HCT116 (cell line): ENCODE data around the gene AKAP13. TPM values are rescaled to one million over a fixed set of nuclear protein-coding genes. Genes with fewer than 3 reads are reported as not detected.

Experiments
- ATAC-seq: fragments of 200-7000 bp; cut with Tn5 transposase; 2 replicates; pipeline ENCODE4 v1.9.1; 2020; ENCODE audit warnings: mild to moderate bottlenecking, moderate library complexity
- BruUV-seq: library from RNA; stranded (reverse); fragments of 400-500 nt; replicated peaks from 2 replicates; lab custom pipeline; 2021; lab: Mats Ljungman, UMichigan
- CTCF ChIA-PET: fragments of 300-600 bp; sonication (Branson Sonifier 250); formaldehyde crosslinking; loops from one replicate; lab custom pipeline; 2021; ENCODE audit warnings: antibody characterized with exemption; lab: Charles Lee
- POLR2A ChIA-PET: fragments of 300-600, 350-600 bp; sonication (Branson Sonifier 250); formaldehyde crosslinking; loops from one replicate; lab custom pipeline; 2021; ENCODE audit warnings: antibody characterized with exemption; lab: Charles Lee
- RAD21 ChIA-PET, 2 experiments: fragments of 300-600 bp; sonication (Branson Sonifier 250); formaldehyde crosslinking; loops; one replicate each; lab custom pipeline; 2023; ENCODE audit warnings: low total read pairs in 2 of 2; ENCODE audit not compliant: uncharacterized antibody in 2 of 2, unreplicated experiment in 2 of 2, low non-redundant PET in 1 of 2; lab: Charles Lee
- DNase-seq: peaks from one replicate; pipeline ENCODE4 v3.0.0-alpha.2; 2010; ENCODE audit warnings: low read depth, low spot score
- H2AFZ ChIP-seq: fragments of 200-600 bp; shearing (Covaris generic), sonication (generic); 2 replicates; pipeline ENCODE4 v1.6.1; 2017; ENCODE audit warnings: low read depth, mixed run types, mixed read lengths, antibody characterized with exemption, low read length; ENCODE audit not compliant: poor library complexity, severe bottlenecking
- H3K27ac ChIP-seq: 2 replicates; pipeline ENCODE4 v1.5.1; 2012; ENCODE audit warnings: low read depth, low read length
- H3K27me3 ChIP-seq: fragments of 200-600 bp; sonication (generic); 2 replicates; pipeline ENCODE4 v1.6.1; 2016; ENCODE audit warnings: mixed run types, low read length, mixed read lengths; ENCODE audit not compliant: insufficient read depth
- H3K36me3 ChIP-seq, 2 experiments: fragments of 200-500 bp in 1 of 2; fragments of 200-600 bp in 1 of 2; sonication (Bioruptor generic) in 1 of 2; sonication (generic) in 1 of 2; 2 replicates each; pipeline versions ENCODE4 v1.5.1 to v1.6.1; 2014 to 2016; ENCODE audit warnings: low read length in 2 of 2, inconsistent platforms in 1 of 2, mixed read lengths in 1 of 2, mixed run types in 1 of 2; ENCODE audit not compliant: insufficient read depth in 2 of 2, control insufficient read depth in 1 of 2
- H3K4me1 ChIP-seq, 2 experiments: fragments of 200-600 bp in 1 of 2; sonication (generic) in 1 of 2; 2 replicates each; pipeline versions ENCODE4 v1.5.1 to v1.6.1; 2012 to 2017; ENCODE audit warnings: low read length in 2 of 2, inconsistent platforms in 1 of 2, mild to moderate bottlenecking in 1 of 2, mixed read lengths in 1 of 2, mixed run types in 1 of 2, moderate library complexity in 1 of 2; ENCODE audit not compliant: insufficient read depth in 2 of 2, control insufficient read depth in 1 of 2
- H3K4me2 ChIP-seq: fragments of 200-600 bp; sonication (generic); 2 replicates; pipeline ENCODE4 v1.6.1; 2017; ENCODE audit warnings: mixed run types, low read length, mixed read lengths
- H3K4me3 ChIP-seq, 2 experiments: fragments of 200-600 bp in 1 of 2; sonication (generic) in 1 of 2; replicated peaks in 1 of 2; 2 replicates each; pipeline ENCODE4 v1.5.1; 2011 to 2016; ENCODE audit warnings: low read length in 2 of 2, control low read depth in 1 of 2, low read depth in 1 of 2, mild to moderate bottlenecking in 1 of 2, mixed read lengths in 1 of 2, mixed run types in 1 of 2
- H3K79me2 ChIP-seq: fragments of 200-600 bp; sonication (generic); 2 replicates; pipeline ENCODE4 v1.6.1; 2017; ENCODE audit warnings: mild to moderate bottlenecking, mixed run types, low read length, moderate library complexity, mixed read lengths; ENCODE audit not compliant: insufficient read depth
- H3K9ac ChIP-seq: fragments of 200-600 bp; sonication (generic); 2 replicates; pipeline ENCODE4 v1.6.1; 2016; ENCODE audit warnings: low read length, mixed read lengths
- H3K9me2 ChIP-seq: fragments of 200-600 bp; sonication (generic), shearing (Covaris generic); 2 replicates; pipeline ENCODE4 v1.6.1; 2017; ENCODE audit warnings: mixed run types, mild to moderate bottlenecking, moderate library complexity; ENCODE audit not compliant: insufficient read depth
- H3K9me3 ChIP-seq, 2 experiments: fragments of 200-500 bp in 1 of 2; fragments of 200-600 bp in 1 of 2; sonication (Bioruptor generic) in 1 of 2; sonication (generic) in 1 of 2; 2 replicates each; pipeline ENCODE4 v1.6.1; 2014 to 2017; ENCODE audit warnings: low read length in 2 of 2, mixed read lengths in 2 of 2, inconsistent platforms in 1 of 2, low read depth in 1 of 2, mild to moderate bottlenecking in 1 of 2, mixed run types in 1 of 2, moderate library complexity in 1 of 2; ENCODE audit not compliant: control insufficient read depth in 1 of 2, insufficient read depth in 1 of 2
- H4K20me1 ChIP-seq: fragments of 200-600 bp; sonication (generic), shearing (Covaris generic); 2 replicates; pipeline ENCODE4 v1.6.1; 2017; ENCODE audit warnings: mixed run types, mild to moderate bottlenecking, moderate library complexity; ENCODE audit not compliant: insufficient read depth
- CEBPB ChIP-seq: IDR thresholded peaks from 2 replicates; pipeline ENCODE4 v1.6.1; 2012; ENCODE audit warnings: low read depth
- EGR1 ChIP-seq: IDR thresholded peaks from 2 replicates; pipeline ENCODE4 v1.6.1; 2012; ENCODE audit warnings: low read depth
- ELF1 ChIP-seq: IDR thresholded peaks from 2 replicates; pipeline ENCODE4 v1.6.1; 2012; ENCODE audit warnings: low read depth, borderline replicate concordance
- EZH2 ChIP-seq: fragments of 200-600 bp; sonication (generic); IDR thresholded peaks from 2 replicates; pipeline ENCODE4 v1.6.1; 2017; ENCODE audit warnings: antibody characterized with exemption, mixed run types
- EZH2phosphoT487 ChIP-seq: fragments of 200-600 bp; IDR thresholded peaks from 2 replicates; pipeline ENCODE4 v1.6.1; 2018; ENCODE audit warnings: antibody characterized with exemption, borderline replicate concordance
- FOSL1 ChIP-seq: IDR thresholded peaks from 2 replicates; pipeline ENCODE4 v1.6.1; 2012; ENCODE audit warnings: low read depth
- JUND ChIP-seq: IDR thresholded peaks from 2 replicates; pipeline ENCODE4 v1.6.1; 2012
- POLR2A ChIP-seq: IDR thresholded peaks from 2 replicates; pipeline ENCODE4 v1.7.0; 2011; ENCODE audit warnings: borderline replicate concordance; ENCODE audit not compliant: insufficient read depth, insufficient read length; ENCODE audit errors: extremely low read depth
- POLR2AphosphoS5 ChIP-seq: IDR thresholded peaks from 2 replicates; pipeline ENCODE4 v1.6.1; 2011; ENCODE audit warnings: mild to moderate bottlenecking, low read depth, low read length, moderate library complexity
- RAD21 ChIP-seq: IDR thresholded peaks from 2 replicates; pipeline ENCODE4 v1.6.1; 2012; ENCODE audit warnings: low read depth, mild to moderate bottlenecking
- SP1 ChIP-seq: IDR thresholded peaks from 2 replicates; pipeline ENCODE4 v1.6.1; 2012; ENCODE audit warnings: low read depth
- SRF ChIP-seq: IDR thresholded peaks from 2 replicates; pipeline ENCODE4 v1.6.1; 2012; ENCODE audit warnings: low read depth
- TCF7L2 ChIP-seq: IDR thresholded peaks from 2 replicates; pipeline ENCODE4 v1.7.0; 2011; ENCODE audit warnings: borderline replicate concordance, inconsistent platforms; ENCODE audit not compliant: insufficient read depth, insufficient read length; ENCODE audit errors: extremely low read depth
- YY1 ChIP-seq: IDR thresholded peaks from 2 replicates; pipeline ENCODE4 v1.6.1; 2011; ENCODE audit warnings: low read length, low read depth, moderate library complexity, mild to moderate bottlenecking; ENCODE audit not compliant: insufficient replicate concordance; ENCODE audit errors: extremely low read depth
- ZFX ChIP-seq: fragments of 450-650 bp; IDR thresholded peaks from 2 replicates; pipeline ENCODE4 v1.6.1; 2017
- ZNF274 ChIP-seq: fragments of 200-500 bp; sonication (Bioruptor generic); IDR thresholded peaks from 2 replicates; pipeline ENCODE4 v1.6.1; 2014; ENCODE audit warnings: mild to moderate bottlenecking, low read depth, low read length, inconsistent platforms
- intact Hi-C: fragments of 100-400 bp; cut with micrococcal nuclease; formaldehyde crosslinking; loops from 2 replicates; pipeline ENCODE4 v1.10.0; 2022
- total RNA-seq: library from RNA; stranded (reverse); gene quantifications from one replicate; pipeline ENCODE4 v1.2.1, GENCODE V29; 2021; ENCODE audit not compliant: unreplicated experiment
- TF ChIP-seq, protein P1 (sequence below): IDR thresholded peaks from 2 replicates; pipeline ENCODE4 v1.6.1; 2012; ENCODE audit warnings: low read depth
- TF ChIP-seq, protein P2 (sequence below): IDR thresholded peaks from 2 replicates; pipeline ENCODE4 v1.6.1; 2012
- TF ChIP-seq, protein P3 (sequence below): IDR thresholded peaks from 2 replicates; pipeline ENCODE4 v1.6.1; 2012

The AKAP13 gene
- total RNA-seq, 1 experiment from 2014 or later = 43.1 TPM

DNA sequence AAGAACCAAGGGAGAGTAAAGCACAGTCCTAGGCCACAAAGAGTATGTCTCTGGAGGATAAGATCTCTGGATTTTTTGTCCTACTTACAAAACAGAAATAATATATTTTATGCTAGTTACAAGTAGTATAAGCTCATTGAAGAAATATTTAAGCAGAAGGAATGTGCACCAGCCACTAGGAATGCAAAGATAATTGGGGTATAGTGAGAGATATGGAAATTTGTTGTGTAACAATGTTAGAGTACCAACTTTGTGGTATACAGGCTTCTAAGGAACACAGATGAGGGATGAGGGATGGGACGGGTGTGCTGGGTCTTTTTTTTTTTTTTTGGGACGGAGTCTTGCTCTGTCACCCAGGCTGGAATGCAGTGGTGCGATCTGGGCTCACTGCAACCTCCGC lies 26.5 kb downstream of the AKAP13 start:
- no peak for ATAC-seq
- no peak overlapping the region for H3K9ac ChIP-seq
- TF ChIP-seq EZH2 (no peak), POLR2A (no peak), ZFX (no peak), POLR2AphosphoS5 (no peak), JUND (no peak), EZH2phosphoT487 (no peak), ELF1 (no peak), ZNF274 (no peak), YY1 (no peak), TCF7L2 (no peak), CEBPB (no peak), SP1 (no peak), FOSL1 (no peak), EGR1 (no peak), SRF (no peak), RAD21 (no peak)
- TF ChIP-seq, protein P1, sequence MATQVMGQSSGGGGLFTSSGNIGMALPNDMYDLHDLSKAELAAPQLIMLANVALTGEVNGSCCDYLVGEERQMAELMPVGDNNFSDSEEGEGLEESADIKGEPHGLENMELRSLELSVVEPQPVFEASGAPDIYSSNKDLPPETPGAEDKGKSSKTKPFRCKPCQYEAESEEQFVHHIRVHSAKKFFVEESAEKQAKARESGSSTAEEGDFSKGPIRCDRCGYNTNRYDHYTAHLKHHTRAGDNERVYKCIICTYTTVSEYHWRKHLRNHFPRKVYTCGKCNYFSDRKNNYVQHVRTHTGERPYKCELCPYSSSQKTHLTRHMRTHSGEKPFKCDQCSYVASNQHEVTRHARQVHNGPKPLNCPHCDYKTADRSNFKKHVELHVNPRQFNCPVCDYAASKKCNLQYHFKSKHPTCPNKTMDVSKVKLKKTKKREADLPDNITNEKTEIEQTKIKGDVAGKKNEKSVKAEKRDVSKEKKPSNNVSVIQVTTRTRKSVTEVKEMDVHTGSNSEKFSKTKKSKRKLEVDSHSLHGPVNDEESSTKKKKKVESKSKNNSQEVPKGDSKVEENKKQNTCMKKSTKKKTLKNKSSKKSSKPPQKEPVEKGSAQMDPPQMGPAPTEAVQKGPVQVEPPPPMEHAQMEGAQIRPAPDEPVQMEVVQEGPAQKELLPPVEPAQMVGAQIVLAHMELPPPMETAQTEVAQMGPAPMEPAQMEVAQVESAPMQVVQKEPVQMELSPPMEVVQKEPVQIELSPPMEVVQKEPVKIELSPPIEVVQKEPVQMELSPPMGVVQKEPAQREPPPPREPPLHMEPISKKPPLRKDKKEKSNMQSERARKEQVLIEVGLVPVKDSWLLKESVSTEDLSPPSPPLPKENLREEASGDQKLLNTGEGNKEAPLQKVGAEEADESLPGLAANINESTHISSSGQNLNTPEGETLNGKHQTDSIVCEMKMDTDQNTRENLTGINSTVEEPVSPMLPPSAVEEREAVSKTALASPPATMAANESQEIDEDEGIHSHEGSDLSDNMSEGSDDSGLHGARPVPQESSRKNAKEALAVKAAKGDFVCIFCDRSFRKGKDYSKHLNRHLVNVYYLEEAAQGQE = no peak
- TF ChIP-seq, protein P2, sequence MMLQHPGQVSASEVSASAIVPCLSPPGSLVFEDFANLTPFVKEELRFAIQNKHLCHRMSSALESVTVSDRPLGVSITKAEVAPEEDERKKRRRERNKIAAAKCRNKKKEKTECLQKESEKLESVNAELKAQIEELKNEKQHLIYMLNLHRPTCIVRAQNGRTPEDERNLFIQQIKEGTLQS = no peak
- TF ChIP-seq, protein P3, sequence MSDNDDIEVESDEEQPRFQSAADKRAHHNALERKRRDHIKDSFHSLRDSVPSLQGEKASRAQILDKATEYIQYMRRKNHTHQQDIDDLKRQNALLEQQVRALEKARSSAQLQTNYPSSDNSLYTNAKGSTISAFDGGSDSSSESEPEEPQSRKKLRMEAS = no peak
- TF ChIP-seq, all 23 proteins: peak for 0
- H4K20me1 ChIP-seq = no peaks in the 10 kb centered on the region
- POLR2A ChIA-PET = no interaction called here
- H3K4me3 ChIP-seq = no peak overlapping the region
- intact Hi-C loops = no loop called here
- peaks cover 96% of the 10 kb centered on the region for H3K79me2 ChIP-seq
- CTCF ChIA-PET = no interaction called here
- no peaks in the 10 kb centered on the region for H3K36me3 ChIP-seq
- H3K9me3 ChIP-seq = no peaks in the 10 kb centered on the region
- no peak overlapping the region for H3K27ac ChIP-seq
- BruUV-seq = no TSS peak
- H3K27me3 ChIP-seq = no peaks in the 10 kb centered on the region
- H3K4me1 ChIP-seq = peaks cover 31 to 65% of the 10 kb centered on the region in 2 experiments
- H2AFZ ChIP-seq = no peak overlapping the region
- RAD21 ChIA-PET = no interaction called here
- H3K4me2 ChIP-seq = no peak overlapping the region
- H3K9me2 ChIP-seq = no peaks in the 10 kb centered on the region
- DNase-seq = no peak
